ENCODE measurements around the gene IL17RD.
"Not testable (repeated sequence)": the region's sequence is repeated elsewhere in the genome, so short reads cannot be mapped to it uniquely, and the experiment has no call there.

IL17RD gene

DNA sequence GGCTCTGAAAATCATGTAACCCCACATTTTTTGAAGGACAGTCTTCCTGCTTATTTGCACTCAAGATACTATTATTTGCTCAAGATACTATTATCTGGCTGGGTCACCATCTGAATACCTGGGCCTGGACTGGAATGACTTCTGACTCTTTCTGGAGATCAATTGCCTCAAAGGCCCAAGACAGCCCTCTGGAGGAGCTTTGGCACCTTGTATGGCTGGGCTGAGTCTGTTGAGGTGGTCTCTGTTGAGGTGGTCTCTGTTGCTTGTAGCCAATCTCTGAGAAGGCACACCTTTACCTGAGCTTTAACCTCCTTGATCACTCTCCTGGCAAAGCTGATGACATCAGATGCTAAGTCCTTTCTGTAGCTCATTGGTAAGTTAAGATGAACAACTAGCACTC lies 71.7 kb downstream of the IL17RD start:
- DNase-seq (ENCODE audit: low read depth), result no peak

DNA sequence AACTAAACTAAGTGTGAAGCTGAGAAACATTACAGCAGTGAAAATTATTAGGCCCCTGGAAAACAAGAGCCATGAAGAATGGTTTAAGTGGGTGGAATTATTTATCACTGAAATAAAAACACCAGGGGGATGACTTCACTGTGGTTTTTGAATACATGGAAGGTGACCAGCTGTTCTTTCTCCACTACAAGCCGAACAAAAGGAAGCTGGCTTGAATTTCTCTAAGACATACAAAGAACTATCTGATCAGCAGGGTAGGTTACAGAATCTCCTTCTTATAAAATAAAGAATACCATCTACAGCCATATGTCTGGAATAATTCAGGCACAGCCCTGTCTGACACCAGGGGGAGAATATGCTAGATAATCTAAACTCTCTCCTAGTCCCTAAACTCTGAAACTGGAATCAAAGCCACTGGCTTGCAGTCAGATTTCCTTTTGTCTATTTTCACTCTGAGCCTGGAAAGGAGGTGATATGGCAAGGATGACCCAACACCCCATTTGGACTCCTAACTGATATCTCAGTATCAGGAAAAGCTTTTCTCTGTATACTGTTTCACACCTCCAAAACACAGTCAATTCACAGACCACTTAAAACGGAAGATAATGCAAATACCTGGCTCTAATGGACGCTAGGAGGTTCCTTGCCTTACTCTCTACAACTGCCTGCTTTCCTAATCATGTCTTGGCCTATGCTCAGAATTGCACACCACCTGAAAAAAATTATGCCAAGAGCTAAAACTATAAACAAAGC lies 73.5 kb downstream of the IL17RD start:
- no peak for DNase-seq (ENCODE audit: low read depth)

GRCh38 chr3:57089043-57089442 lies 76.1 kb downstream of the IL17RD start:
- no peak for DNase-seq (ENCODE audit: low read depth)

DNA sequence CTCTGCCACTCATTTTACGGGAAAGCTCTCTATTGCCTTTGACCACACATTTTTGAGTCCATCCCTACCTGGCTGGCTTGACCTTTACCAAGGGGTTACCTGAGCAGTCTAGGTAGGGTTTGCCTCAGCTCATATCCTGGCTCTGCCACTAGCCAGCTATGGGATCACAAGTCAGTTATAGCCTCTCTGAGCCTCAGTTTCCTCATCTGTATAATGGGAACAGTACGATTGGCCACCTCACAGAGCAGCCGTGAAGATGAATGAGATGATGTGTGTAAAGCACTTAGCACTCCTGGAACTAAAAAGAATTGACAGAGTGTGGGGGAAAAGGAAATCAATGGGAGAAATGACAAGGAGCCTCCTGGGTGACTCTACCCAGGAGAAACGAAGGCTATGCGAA lies 76.7 kb downstream of the IL17RD start:
- no peak for DNase-seq (ENCODE audit: low read depth)

DNA sequence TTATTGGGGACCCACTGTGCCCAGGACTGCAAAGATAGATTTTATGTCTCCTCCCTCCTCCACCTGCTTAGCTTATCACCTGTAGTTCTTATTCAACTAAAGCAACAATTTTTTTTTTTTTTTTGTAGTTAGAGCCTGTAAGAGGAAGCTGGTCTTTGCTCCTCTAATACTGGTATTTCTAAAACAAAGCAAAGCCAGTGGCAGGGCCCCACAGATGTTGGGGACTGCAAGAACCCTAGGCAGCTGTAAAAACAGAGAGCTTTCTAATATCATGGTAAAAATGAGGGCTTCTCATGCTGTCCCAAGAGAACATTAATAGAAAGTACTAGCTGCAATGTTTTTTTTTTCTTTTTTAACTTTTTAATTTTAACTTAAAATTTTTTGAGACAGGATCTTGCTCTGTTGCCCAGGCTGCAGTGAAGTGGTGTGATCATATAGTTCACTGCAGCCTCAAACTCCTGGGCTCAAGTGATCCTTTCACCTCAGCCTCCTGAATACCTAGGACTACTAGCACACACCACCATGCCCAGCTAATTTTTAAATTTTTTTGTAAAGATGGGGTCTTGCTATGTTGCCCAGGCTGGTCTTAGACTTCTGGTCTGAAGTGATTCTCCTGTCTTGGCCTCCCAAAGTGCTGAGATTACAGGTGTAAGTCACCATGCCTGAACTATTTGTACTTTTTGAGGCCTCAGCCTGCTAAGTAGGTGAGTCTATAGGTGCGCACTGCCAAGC lies 77.6 kb downstream of the IL17RD start:
- DNase-seq (ENCODE audit: low read depth), result no peak

DNA sequence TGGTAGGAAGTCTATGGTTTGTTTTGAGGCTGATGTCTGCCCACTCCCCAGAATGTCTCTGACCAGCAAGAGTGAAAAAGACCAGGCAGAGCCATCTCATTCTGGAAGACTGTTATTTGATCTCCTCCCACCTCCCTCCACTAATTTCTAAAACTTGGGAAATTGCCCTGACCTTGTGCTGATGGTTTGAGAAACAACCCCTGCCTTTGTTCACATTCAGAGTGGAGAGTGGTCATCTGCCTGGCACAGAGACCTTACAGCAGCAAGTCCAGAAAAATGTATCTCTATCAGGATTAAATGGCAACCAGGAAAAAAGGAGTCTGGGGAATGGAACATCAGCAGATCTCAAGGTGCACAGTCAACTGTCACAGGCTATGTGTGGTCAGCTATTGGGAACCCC lies 79.0 kb downstream of the IL17RD start:
- no peak for DNase-seq (ENCODE audit: low read depth)

- no peak for DNase-seq (ENCODE audit: low read depth)
Measured at GRCh38 chr3:57085211-57085610, 79.9 kb downstream of the IL17RD start.

GRCh38 chr3:57083266-57083995 lies 81.7 kb downstream of the IL17RD start:
- DNase-seq (ENCODE audit: low read depth), result not testable (repeated sequence)

- no peak for DNase-seq (ENCODE audit: low read depth)
Measured at GRCh38 chr3:57082481-57082880, 82.7 kb downstream of the IL17RD start.

- DNase-seq (ENCODE audit: low read depth), result no peak
Measured at GRCh38 chr3:57081173-57081572, 84.0 kb downstream of the IL17RD start.

GRCh38 chr3:57080171-57080570 lies 85.0 kb downstream of the IL17RD start:
- no peak for DNase-seq (ENCODE audit: low read depth)

- DNase-seq (ENCODE audit: low read depth), result no peak
Measured at GRCh38 chr3:57079474-57079831, 85.7 kb downstream of the IL17RD start.

- peak; percentile 18 for DNase-seq (ENCODE audit: low read depth)
Measured at GRCh38 chr3:57078635-57079473, 86.3 kb downstream of the IL17RD start.

- peak; percentile 14 for DNase-seq (ENCODE audit: low read depth)
Measured at GRCh38 chr3:57078344-57078634, 86.9 kb downstream of the IL17RD start.

DNA sequence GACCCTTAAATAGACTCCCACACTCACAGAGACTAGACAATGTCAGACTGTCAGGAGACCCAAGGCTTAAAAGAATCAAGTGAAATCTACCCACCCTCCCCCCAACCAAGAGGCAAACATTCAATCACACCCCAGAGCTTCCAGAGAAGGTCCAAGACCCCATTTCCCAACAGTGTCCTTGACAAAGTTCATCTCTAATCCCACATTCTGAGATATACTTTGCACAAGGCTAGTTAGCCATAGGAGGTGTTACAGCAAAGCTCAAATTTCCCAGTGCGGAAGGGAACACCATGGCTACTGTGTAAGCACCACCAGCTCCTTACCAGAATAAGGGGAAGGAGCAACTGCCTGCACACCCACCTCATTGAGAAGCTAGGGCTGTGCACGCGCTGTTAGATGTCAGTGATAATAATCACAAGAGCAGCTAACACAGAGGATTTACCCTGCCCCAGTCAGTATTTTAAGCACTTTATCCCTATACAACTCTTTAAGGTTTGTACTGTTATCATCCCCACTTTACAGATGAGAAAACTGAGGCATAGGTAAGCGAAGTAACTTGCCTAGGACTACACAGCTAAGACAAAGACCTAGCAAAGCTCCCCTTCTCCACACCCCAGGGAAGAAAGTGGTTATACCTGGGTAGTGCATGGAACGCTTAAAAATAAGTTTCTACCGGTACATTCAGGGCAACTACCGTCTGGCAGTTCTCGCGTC lies 87.4 kb downstream of the IL17RD start:
- no peak for DNase-seq (ENCODE audit: low read depth)

- no peak for DNase-seq (ENCODE audit: low read depth)
Measured at GRCh38 chr3:57076422-57076951, 88.7 kb downstream of the IL17RD start.

- no peak for DNase-seq (ENCODE audit: low read depth)
Measured at GRCh38 chr3:57074135-57074534, 91.0 kb downstream of the IL17RD start.

GRCh38 chr3:57073628-57074027 lies 91.5 kb downstream of the IL17RD start:
- no peak for DNase-seq (ENCODE audit: low read depth)

- DNase-seq (ENCODE audit: low read depth), result no peak
Measured at GRCh38 chr3:57069503-57069902, 95.7 kb downstream of the IL17RD start.

GRCh38 chr3:57068437-57069089 lies 96.6 kb downstream of the IL17RD start:
- DNase-seq (ENCODE audit: low read depth), result no peak

- no peak for DNase-seq (ENCODE audit: low read depth)
Measured at GRCh38 chr3:57066471-57066870, 98.7 kb downstream of the IL17RD start.

Measured in activated T-cell treated with anti-CD3 and anti-CD28 coated beads for 48 hours (primary cell).